CD8-positive, alpha-beta memory T cell (primary cell): ENCODE results near the gene UBXN11. TPM values are rescaled to one million over a fixed set of nuclear protein-coding genes. Genes with fewer than 3 reads are reported as not detected.
"Not testable (repeated sequence)": the region's sequence is repeated elsewhere in the genome, so short reads cannot be mapped to it uniquely, and the experiment has no call there.

ENCODE experiments used
- CTCF ChIA-PET: fragments of 350-600 bp; sonication (Branson Sonifier 250); formaldehyde crosslinking; loops from one replicate; lab custom pipeline; 2021; ENCODE audit warnings: antibody characterized with exemption; lab: Charles Lee
- POLR2A ChIA-PET: fragments of 350-600 bp; sonication (Branson Sonifier 250); formaldehyde crosslinking; loops from one replicate; lab custom pipeline; 2021; ENCODE audit warnings: antibody characterized with exemption; lab: Charles Lee
- DNase-seq, 5 donors: peaks; one replicate each; pipeline versions ENCODE4 v3.0.0 to v3.0.0-alpha.2; 2020 to 2022; ENCODE audit warnings: mixed read lengths in 1 of 5
- H3K27ac ChIP-seq: one replicate; pipeline ENCODE4 v1.7.0; 2013; ENCODE audit warnings: low read depth, mild to moderate bottlenecking, low read length, moderate library complexity
- H3K27me3 ChIP-seq: 2 replicates; pipeline ENCODE4 v1.7.0; 2013; ENCODE audit warnings: low read length, mild to moderate bottlenecking; ENCODE audit not compliant: insufficient read depth, poor library complexity, severe bottlenecking
- H3K36me3 ChIP-seq: 2 replicates; pipeline ENCODE4 v1.7.0; 2013; ENCODE audit warnings: mild to moderate bottlenecking, low read length, moderate library complexity; ENCODE audit not compliant: insufficient read depth
- H3K4me1 ChIP-seq: 2 replicates; pipeline ENCODE4 v1.7.0; 2013; ENCODE audit warnings: mild to moderate bottlenecking, low read length, moderate library complexity; ENCODE audit not compliant: insufficient read depth
- H3K4me3 ChIP-seq: 2 replicates; pipeline ENCODE4 v1.7.0; 2013; ENCODE audit warnings: mild to moderate bottlenecking, low read length
- H3K9me3 ChIP-seq: 2 replicates; pipeline ENCODE4 v1.7.0; 2013; ENCODE audit warnings: mild to moderate bottlenecking, low read length
- H3K27ac Mint-ChIP-seq, 8 donors: one replicate each; pipeline ENCODE4 v1.8.0; 2020 to 2021; ENCODE audit warnings: mixed read lengths in 8 of 8, mild to moderate bottlenecking in 6 of 8, inconsistent platforms in 3 of 8, moderate library complexity in 3 of 8
- H3K27me3 Mint-ChIP-seq, 2 donors: one replicate each; pipeline ENCODE4 v1.8.0; 2020 to 2021; ENCODE audit warnings: mixed read lengths in 2 of 2, mild to moderate bottlenecking in 1 of 2, moderate library complexity in 1 of 2
- H3K36me3 Mint-ChIP-seq, 3 donors: one replicate each; pipeline ENCODE4 v1.8.0; 2020 to 2021; ENCODE audit warnings: mixed read lengths in 3 of 3, inconsistent platforms in 1 of 3, mild to moderate bottlenecking in 1 of 3
- H3K4me1 Mint-ChIP-seq, 3 donors: one replicate each; pipeline ENCODE4 v1.8.0; 2020 to 2021; ENCODE audit warnings: mixed read lengths in 3 of 3, inconsistent platforms in 1 of 3, mild to moderate bottlenecking in 1 of 3
- H3K4me3 Mint-ChIP-seq, 7 donors: one replicate each; pipeline ENCODE4 v1.8.0; 2020 to 2021; ENCODE audit warnings: mixed read lengths in 7 of 7, mild to moderate bottlenecking in 6 of 7, moderate library complexity in 4 of 7, inconsistent platforms in 2 of 7
- H3K9me3 Mint-ChIP-seq, 5 donors: one replicate each; pipeline ENCODE4 v1.8.0; 2020 to 2022; ENCODE audit warnings: mixed read lengths in 5 of 5, mild to moderate bottlenecking in 3 of 5, moderate library complexity in 2 of 5, inconsistent platforms in 1 of 5
- polyA plus RNA-seq: library from polyadenylated mRNA; unstranded; fragments of 300-500 nt; fragmentation: Illumina TruSeq; gene quantifications from one replicate; pipeline ENCODE4 v1.2.3, GENCODE V29; 2021
- total RNA-seq, 2 experiments: library from RNA; stranded (reverse); gene quantifications; one replicate each; pipeline ENCODE4 v1.2.3, GENCODE V29; 2021

The UBXN11 gene
- total and polyA plus RNA-seq, 3 experiments from 2014 or later: 14.3 to 35.8 (median 35.2) TPM

GRCh38 chr1:26333312-26333711 lies 26.9 kb upstream of the UBXN11 start:
- Mint-ChIP-seq H3K27ac (peak overlapping the region in 1 of 8 donors; percentile 61), H3K4me1 (peaks cover 10 to 25% (median 11%) of the 10 kb centered on the region in 3 donors), H3K4me3 (peak overlapping the region in 1 of 7 donors; percentile 56)
- not testable (repeated sequence) for H3K9me3 ChIP-seq, H3K27me3 ChIP-seq, H3K4me1 ChIP-seq, DNase-seq, H3K36me3 Mint-ChIP-seq, H3K36me3 ChIP-seq, H3K4me3 ChIP-seq, H3K9me3 Mint-ChIP-seq, H3K27ac ChIP-seq, H3K27me3 Mint-ChIP-seq
- ChIA-PET CTCF (interaction anchor here (0.9 to 32.6 kb wide), 3 partner anchors 32 to 57 kb away, joined by 3 to 840 read pairs (median 3); partner anchors contain the start of gene SH3BGRL3), POLR2A (interaction anchor here (0.6 kb wide), 1 partner anchor 11 kb away, joined by 4 read pairs; no protein-coding TSS in a partner anchor)

GRCh38 chr1:26330276-26330675 lies 23.8 kb upstream of the UBXN11 start:
- peaks cover 0 to 14% (median 0%) of the 10 kb centered on the region in 3 donors for H3K36me3 Mint-ChIP-seq
- ChIA-PET POLR2A (interaction anchor here (0.7 to 1.6 kb wide), 3 partner anchors 8 to 102 kb away, joined by 4 to 6 read pairs (median 5); partner anchors contain the start of genes CD52 and DHDDS), CTCF (interaction anchor here (0.8 to 32.6 kb wide), 5 partner anchors 10 to 87 kb away, joined by 4 to 840 read pairs (median 18); partner anchors contain the start of gene SH3BGRL3)
- no peak overlapping the region for H3K4me3 ChIP-seq
- H3K9me3 ChIP-seq: no peaks in the 10 kb centered on the region
- H3K9me3 Mint-ChIP-seq: peaks cover 0 to 1% (median 0%) of the 10 kb centered on the region in 5 donors
- H3K36me3 ChIP-seq: no peaks in the 10 kb centered on the region
- no peaks in the 10 kb centered on the region for H3K27me3 Mint-ChIP-seq
- no peak overlapping the region for H3K27ac Mint-ChIP-seq
- no peak overlapping the region for H3K27ac ChIP-seq
- no peak overlapping the region for H3K4me3 Mint-ChIP-seq
- DNase-seq: no peak
- peaks cover under 1 to 4% (median 2%) of the 10 kb centered on the region in 3 donors for H3K4me1 Mint-ChIP-seq
- peaks cover under 1% of the 10 kb centered on the region for H3K4me1 ChIP-seq
- no peaks in the 10 kb centered on the region for H3K27me3 ChIP-seq

GRCh38 chr1:26329380-26329779 lies 22.9 kb upstream of the UBXN11 start:
- not testable (repeated sequence) for DNase-seq, H3K27me3 Mint-ChIP-seq, H3K4me1 ChIP-seq, H3K4me3 ChIP-seq, H3K4me1 Mint-ChIP-seq, H3K27ac ChIP-seq, H3K27ac Mint-ChIP-seq, H3K9me3 ChIP-seq, H3K4me3 Mint-ChIP-seq, H3K36me3 ChIP-seq, H3K27me3 ChIP-seq, H3K9me3 Mint-ChIP-seq
- ChIA-PET POLR2A (interaction anchor here (1.6 kb wide), 1 partner anchor 7 kb away, joined by 4 read pairs; no protein-coding TSS in a partner anchor), CTCF (interaction anchor here (0.8 to 32.6 kb wide), 3 partner anchors 9 to 88 kb away, joined by 4 to 840 read pairs (median 21); partner anchors contain the start of gene SH3BGRL3)
- peaks cover 0 to 21% (median under 1%) of the 10 kb centered on the region in 3 donors for H3K36me3 Mint-ChIP-seq

- no peaks in the 10 kb centered on the region for H3K27me3 ChIP-seq
- peaks cover 0 to 1% (median 0%) of the 10 kb centered on the region in 5 donors for H3K9me3 Mint-ChIP-seq
- H3K27ac Mint-ChIP-seq: no peak overlapping the region
- H3K27me3 Mint-ChIP-seq: no peaks in the 10 kb centered on the region
- no peaks in the 10 kb centered on the region for H3K4me1 ChIP-seq
- H3K4me3 ChIP-seq: no peak overlapping the region
- H3K27ac ChIP-seq: no peak overlapping the region
- peaks cover 0 to 27% (median 2%) of the 10 kb centered on the region in 3 donors for H3K36me3 Mint-ChIP-seq
- ChIA-PET POLR2A (interaction anchor here (0.7 kb wide), 1 partner anchor 38 kb away, joined by 11 read pairs; no protein-coding TSS in a partner anchor), CTCF (interaction anchor here (1.3 to 32.6 kb wide), 3 partner anchors 36 to 89 kb away, joined by 5 to 840 read pairs (median 5); partner anchors contain the start of gene SH3BGRL3)
- peaks cover 0 to 6% (median 5%) of the 10 kb centered on the region in 3 donors for H3K4me1 Mint-ChIP-seq
- H3K36me3 ChIP-seq: peaks cover 9% of the 10 kb centered on the region
- no peak for DNase-seq
- no peaks in the 10 kb centered on the region for H3K9me3 ChIP-seq
- no peak overlapping the region for H3K4me3 Mint-ChIP-seq
These were observed 22.2 kb upstream of the UBXN11 start for GRCh38 chr1:26328597-26328996.

GRCh38 chr1:26327956-26328362 lies 21.5 kb upstream of the UBXN11 start:
- CTCF ChIA-PET: interaction anchor here (1.3 to 32.6 kb wide), 3 partner anchors 36 to 89 kb away, joined by 5 to 840 read pairs (median 5); partner anchors contain the start of gene SH3BGRL3
- H3K4me1 Mint-ChIP-seq: peaks cover 4 to 13% (median 11%) of the 10 kb centered on the region in 3 donors
- peaks cover 0 to under 1% (median 0%) of the 10 kb centered on the region in 5 donors for H3K9me3 Mint-ChIP-seq
- no peaks in the 10 kb centered on the region for H3K9me3 ChIP-seq
- peaks cover 0 to 33% (median 5%) of the 10 kb centered on the region in 3 donors for H3K36me3 Mint-ChIP-seq
- H3K27ac Mint-ChIP-seq: no peak overlapping the region
- POLR2A ChIA-PET: interaction anchor here (0.6 to 1.3 kb wide), 3 partner anchors 24 to 42 kb away, joined by 3 to 6 read pairs (median 3); no protein-coding TSS in a partner anchor
- no peak overlapping the region for H3K27ac ChIP-seq
- no peak overlapping the region for H3K4me3 Mint-ChIP-seq
- no peaks in the 10 kb centered on the region for H3K27me3 Mint-ChIP-seq
- DNase-seq: no peak
- peaks cover 16% of the 10 kb centered on the region for H3K36me3 ChIP-seq
- peaks cover 2% of the 10 kb centered on the region for H3K4me1 ChIP-seq
- no peak overlapping the region for H3K4me3 ChIP-seq
- H3K27me3 ChIP-seq: no peaks in the 10 kb centered on the region

- Histone ChIP-seq H3K36me3 (peaks cover 44% of the 10 kb centered on the region), H3K27ac (no peak overlapping the region)
- CTCF ChIA-PET: interaction anchor here (32.6 kb wide), 1 partner anchor 40 kb away, joined by 840 read pairs; the partner anchor contains the start of gene SH3BGRL3
These were observed 18.1 kb upstream of the UBXN11 start for GRCh38 chr1:26324550-26324949.

GRCh38 chr1:26323382-26323781 lies 16.9 kb upstream of the UBXN11 start:
- POLR2A ChIA-PET: interaction anchor here (0.9 to 10.4 kb wide), 4 partner anchors 36 to 67 kb away, joined by 5 to 287 read pairs (median 55); partner anchors contain the start of gene SH3BGRL3
- Histone ChIP-seq H3K27me3 (no peaks in the 10 kb centered on the region), H3K27ac (no peak overlapping the region), H3K4me3 (no peak overlapping the region), H3K9me3 (no peaks in the 10 kb centered on the region), H3K4me1 (peaks cover 34% of the 10 kb centered on the region), H3K36me3 (peaks cover 44% of the 10 kb centered on the region)
- Mint-ChIP-seq H3K27me3 (no peaks in the 10 kb centered on the region), H3K9me3 (no peaks in the 10 kb centered on the region), H3K36me3 (peaks cover 9 to 66% (median 15%) of the 10 kb centered on the region in 3 donors), H3K27ac (peak overlapping the region in 6 of 8 donors; percentile 29 to 79 (median 68)), H3K4me3 (peak overlapping the region in 3 of 7 donors; percentile 30 to 47 (median 41)), H3K4me1 (peaks cover 32 to 48% (median 38%) of the 10 kb centered on the region in 3 donors)
- DNase-seq: no peak
- CTCF ChIA-PET: interaction anchor here (0.8 to 32.6 kb wide), 5 partner anchors 39 to 177 kb away, joined by 3 to 840 read pairs (median 17); partner anchors contain the start of genes CEP85 and SH3BGRL3

More at GRCh38 chr1:26324550-26324949, 18.1 kb upstream of the UBXN11 start:
- H3K4me3 Mint-ChIP-seq: peak overlapping the region in 1 of 7 donors; percentile 33
- DNase-seq: no peak
- POLR2A ChIA-PET: interaction anchor here (0.6 to 8.4 kb wide), 4 partner anchors 17 to 66 kb away, joined by 4 to 104 read pairs (median 6); partner anchors contain the start of gene SH3BGRL3
- H3K36me3 Mint-ChIP-seq: peaks cover 9 to 56% (median 15%) of the 10 kb centered on the region in 3 donors
- peaks cover 34% of the 10 kb centered on the region for H3K4me1 ChIP-seq
- no peaks in the 10 kb centered on the region for H3K27me3 ChIP-seq
- no peaks in the 10 kb centered on the region for H3K9me3 Mint-ChIP-seq
- H3K4me3 ChIP-seq: no peak overlapping the region
- H3K27ac Mint-ChIP-seq: peak overlapping the region in 3 of 8 donors; percentile 35 to 92 (median 47)
- no peaks in the 10 kb centered on the region for H3K9me3 ChIP-seq
- H3K4me1 Mint-ChIP-seq: peaks cover 29 to 45% (median 38%) of the 10 kb centered on the region in 3 donors
- H3K27me3 Mint-ChIP-seq: no peaks in the 10 kb centered on the region
